Measurements from ENCODE around the gene UNC93B1.

UNC93B1 gene, protein sequence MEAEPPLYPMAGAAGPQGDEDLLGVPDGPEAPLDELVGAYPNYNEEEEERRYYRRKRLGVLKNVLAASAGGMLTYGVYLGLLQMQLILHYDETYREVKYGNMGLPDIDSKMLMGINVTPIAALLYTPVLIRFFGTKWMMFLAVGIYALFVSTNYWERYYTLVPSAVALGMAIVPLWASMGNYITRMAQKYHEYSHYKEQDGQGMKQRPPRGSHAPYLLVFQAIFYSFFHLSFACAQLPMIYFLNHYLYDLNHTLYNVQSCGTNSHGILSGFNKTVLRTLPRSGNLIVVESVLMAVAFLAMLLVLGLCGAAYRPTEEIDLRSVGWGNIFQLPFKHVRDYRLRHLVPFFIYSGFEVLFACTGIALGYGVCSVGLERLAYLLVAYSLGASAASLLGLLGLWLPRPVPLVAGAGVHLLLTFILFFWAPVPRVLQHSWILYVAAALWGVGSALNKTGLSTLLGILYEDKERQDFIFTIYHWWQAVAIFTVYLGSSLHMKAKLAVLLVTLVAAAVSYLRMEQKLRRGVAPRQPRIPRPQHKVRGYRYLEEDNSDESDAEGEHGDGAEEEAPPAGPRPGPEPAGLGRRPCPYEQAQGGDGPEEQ

DNA sequence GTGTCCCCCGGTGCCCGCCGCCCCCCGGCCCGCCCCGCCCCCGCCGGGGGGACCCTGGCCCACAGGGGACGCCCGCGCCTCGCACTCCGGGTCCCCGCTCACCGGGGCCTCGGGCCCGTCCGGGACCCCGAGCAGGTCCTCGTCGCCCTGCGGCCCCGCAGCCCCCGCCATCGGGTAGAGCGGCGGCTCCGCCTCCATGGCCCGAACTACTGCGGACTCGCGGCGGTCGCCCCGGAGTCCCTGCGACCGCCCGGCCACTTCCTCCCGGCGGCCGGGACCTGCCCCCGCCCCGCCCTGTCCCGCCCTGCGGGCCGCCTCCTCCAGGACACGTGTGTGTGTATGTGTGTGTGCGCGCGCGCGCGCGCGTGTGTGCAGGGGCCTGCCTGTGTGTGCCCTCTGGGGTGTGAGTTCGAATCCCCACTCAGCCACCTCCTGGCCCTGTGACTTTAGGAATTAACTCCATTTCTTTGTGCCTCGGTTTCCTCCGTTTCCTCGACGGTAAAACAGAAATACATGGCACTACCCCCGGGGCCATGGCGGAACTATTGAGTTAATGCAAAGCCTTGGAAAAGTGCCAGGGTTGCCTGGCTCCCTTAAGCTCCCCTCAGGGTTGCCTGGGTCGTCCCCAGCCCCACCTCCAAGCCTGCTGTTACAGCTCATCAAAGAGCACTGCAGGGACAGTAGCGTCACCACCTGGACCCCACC, at the start of gene UNC93B1:
TSS of gene UNC93B1 (minus strand) at position 252 of the 705 bp plus-strand sequence. CDS start at position 198, 54 bp downstream.
- DNase-seq, result no peak

- DNase-seq, result no peak
Observed at GRCh38 chr11:68053117-68053516, 49.2 kb upstream of the UNC93B1 start.

DNA sequence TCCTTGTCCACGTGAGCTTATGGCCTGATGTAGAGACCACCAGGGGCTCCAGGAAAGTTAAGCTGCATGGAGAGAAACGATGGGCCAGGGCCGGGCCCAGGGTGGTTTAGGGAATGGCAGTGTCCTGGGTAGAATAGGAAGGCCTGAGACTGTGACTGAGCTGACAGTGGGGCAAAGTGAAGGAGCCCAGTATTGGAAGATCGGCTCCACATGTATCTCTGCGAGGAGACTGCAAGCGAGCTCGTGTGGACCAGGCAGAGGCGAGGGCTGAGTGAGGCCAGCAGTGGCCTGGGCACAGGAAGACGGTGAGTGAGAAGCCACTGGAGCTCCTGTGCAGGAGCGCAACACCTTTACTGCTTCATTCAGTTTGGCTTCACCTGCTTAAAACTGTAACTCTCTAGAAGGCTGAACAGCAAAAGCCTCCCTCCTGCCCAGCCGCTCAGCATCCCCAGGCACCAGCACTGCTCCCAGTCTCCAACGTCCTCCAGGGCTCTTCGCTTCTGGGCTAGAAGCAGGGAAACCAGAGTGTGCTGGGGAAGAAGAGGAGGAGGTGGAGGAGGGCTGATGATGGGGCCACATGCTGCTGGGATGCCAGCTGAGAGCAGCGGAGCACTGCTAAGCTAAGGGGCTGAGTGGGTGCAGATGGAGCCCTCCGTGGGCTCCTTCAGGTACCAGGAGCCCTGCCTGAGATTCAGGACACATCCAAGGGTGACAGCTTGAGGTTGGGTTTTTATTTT, 48.4 kb upstream of the UNC93B1 start:
- no peak for DNase-seq

DNA sequence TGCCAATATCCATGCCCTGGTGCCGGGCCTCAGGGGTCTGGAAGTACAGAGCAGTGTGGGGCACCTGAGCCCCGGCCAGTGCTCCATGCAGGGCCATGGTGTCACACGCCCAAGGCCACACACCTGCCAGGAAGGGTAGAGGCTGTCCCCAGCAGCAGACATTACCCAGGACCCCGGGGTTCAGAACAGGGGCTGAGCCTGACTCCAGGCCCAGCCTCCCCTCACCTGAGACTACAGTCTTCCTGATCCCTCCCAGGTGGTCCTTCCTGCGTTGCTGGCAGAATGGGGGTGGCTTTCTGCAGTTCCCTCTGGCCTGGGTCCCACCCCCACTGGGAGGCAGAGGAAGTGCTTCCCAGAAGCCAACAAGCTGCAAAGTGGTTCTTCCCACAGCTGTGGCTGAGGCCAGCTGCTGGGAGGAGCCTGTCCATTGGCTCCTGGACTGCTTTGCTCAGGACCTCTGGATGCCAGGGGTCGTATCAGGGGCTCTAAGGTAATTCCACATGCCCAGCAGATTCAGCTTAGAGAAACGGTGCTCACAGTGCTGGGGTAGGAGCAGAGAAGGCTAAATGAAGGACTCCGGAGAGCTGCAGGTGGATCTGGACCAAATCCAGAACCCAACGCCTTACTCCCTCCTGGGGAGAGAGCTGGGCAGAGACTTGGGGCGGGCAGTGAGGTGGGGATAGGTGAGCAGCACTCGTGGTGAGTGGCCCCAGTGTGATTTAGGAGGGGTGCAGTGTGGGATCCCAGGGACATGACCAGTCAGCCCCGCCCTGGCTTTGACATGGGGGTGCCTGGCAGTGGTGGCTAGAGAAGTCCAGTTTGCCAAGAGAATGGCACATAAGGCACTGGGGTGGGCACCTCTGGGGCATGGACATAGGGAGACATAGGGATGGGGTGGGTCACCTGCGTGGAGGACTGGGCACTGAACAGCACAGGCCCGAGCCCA, 47.6 kb upstream of the UNC93B1 start:
- DNase-seq, result no peak

- no peak for DNase-seq
Observed at GRCh38 chr11:68050371-68050841, 46.5 kb upstream of the UNC93B1 start.

- DNase-seq, result no peak
Observed at GRCh38 chr11:68049509-68050370, 45.8 kb upstream of the UNC93B1 start.

GRCh38 chr11:68048681-68049508, 45.0 kb upstream of the UNC93B1 start:
- DNase-seq, result no peak

DNA sequence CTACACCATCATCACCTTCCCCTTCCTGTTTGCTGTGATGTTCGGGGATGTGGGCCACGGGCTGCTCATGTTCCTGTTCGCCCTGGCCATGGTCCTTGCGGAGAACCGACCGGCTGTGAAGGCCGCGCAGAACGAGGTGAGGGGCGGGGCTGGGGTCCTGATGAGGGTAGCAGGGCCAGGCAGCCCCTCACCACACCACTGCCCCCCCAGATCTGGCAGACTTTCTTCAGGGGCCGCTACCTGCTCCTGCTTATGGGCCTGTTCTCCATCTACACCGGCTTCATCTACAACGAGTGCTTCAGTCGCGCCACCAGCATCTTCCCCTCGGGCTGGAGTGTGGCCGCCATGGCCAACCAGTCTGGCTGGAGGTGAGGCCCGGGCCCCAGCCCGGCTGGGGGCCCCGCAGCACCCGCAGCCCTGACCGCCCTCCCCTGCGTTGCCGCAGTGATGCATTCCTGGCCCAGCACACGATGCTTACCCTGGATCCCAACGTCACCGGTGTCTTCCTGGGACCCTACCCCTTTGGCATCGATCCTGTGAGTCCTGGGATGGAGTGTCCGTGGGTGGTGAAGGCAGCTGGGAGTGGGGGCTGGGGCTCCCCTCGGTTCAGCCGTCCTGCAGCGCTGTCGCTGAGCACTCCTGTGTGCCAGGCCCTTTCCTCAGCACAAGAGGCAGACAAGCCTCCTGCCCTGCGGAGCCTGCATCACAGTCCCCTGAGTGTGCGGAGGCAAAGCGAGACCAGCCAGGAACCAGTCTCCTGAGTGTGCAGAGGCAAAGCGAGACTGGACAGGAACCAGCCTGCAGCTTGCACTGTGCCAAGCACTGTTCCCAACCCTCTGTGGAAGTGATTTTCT, 43.8 kb upstream of the UNC93B1 start:
- no peak for DNase-seq

GRCh38 chr11:68044898-68045351, 41.0 kb upstream of the UNC93B1 start:
- DNase-seq, result no peak

GRCh38 chr11:68044145-68044813, 40.4 kb upstream of the UNC93B1 start:
- DNase-seq, result no peak

GRCh38 chr11:68043349-68044144, 39.6 kb upstream of the UNC93B1 start:
- no peak for DNase-seq

GRCh38 chr11:68043029-68043348, 39.1 kb upstream of the UNC93B1 start:
- DNase-seq, result no peak

DNA sequence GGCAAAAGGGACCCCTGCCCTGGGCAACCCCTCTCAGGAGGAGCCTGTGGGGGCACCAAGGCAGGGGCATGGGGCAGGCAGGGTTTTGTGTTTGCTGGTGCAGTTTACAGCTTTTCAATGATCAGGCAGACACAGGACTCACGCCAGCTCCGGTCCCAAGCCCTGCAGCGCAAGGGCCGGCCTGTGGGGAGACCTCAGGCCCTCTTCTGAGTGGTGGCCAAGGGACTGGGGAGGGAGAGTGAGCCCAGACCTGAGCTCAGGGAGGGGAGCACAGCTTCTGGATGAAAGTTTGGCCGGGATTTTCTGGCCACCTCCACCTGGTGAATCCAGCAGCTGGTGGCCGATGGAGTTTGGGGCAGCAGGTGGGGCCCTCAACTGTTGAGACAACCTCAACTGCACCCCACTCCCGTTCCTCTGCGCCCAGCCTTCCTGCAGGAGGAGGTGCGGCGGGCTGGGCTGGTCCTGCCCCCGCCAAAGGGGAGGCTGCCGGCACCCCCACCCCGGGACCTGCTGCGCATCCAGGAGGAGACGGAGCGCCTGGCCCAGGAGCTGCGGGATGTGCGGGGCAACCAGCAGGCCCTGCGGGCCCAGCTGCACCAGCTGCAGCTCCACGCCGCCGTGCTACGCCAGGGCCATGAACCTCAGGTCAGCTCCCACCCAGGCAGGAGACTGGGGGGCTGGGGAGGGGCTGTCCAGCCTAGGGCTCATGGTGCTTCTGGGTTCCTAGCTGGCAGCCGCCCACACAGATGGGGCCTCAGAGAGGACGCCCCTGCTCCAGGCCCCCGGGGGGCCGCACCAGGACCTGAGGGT, 38.5 kb upstream of the UNC93B1 start:
- no peak for DNase-seq

GRCh38 chr11:68041617-68042218, 37.8 kb upstream of the UNC93B1 start:
- no peak for DNase-seq

- no peak for DNase-seq
Observed at GRCh38 chr11:68040957-68041591, 37.2 kb upstream of the UNC93B1 start.
